Measurements from ENCODE around the gene TNNC2.
"Not testable (repeated sequence)": the region's sequence is repeated elsewhere in the genome, so short reads cannot be mapped to it uniquely, and the experiment has no call there.

Gene TNNC2

DNA sequence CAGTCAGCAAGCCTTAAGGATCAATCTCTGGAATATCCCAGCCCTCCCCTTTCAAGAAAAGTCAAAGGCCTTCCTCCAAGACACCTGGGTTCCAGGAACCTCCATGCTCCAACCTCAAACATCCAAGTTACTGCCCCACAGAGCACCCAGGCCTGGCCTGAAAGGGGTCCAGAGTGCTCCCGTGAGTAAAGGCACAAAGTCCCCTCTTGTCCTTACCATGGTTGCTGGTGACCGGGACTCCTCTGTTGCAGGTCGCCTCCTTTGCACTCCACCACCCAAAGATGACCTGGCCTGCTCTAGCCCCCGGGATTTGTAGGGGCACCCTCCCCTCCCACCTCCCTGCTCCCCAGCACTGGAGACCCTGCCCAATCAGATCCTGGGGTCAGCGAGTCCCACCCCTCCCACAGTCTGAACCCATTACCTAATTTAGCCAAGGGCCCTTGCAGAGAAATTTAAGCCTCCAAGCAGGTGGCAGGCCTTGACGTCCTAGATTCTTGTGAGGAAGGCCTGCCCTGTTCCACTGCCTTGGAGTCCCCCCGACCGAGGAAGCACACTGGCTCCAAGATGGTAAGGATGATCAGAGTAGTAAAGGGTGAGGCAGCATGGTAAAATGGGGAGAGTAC is at the start of gene TNNC2:
TNNC2 (minus strand) TSS at position 283 of the 623 bp plus-strand sequence; CDS start at position 219, 64 bp downstream.
- DNase-seq (ENCODE audit: low spot score) = no peak

DNA sequence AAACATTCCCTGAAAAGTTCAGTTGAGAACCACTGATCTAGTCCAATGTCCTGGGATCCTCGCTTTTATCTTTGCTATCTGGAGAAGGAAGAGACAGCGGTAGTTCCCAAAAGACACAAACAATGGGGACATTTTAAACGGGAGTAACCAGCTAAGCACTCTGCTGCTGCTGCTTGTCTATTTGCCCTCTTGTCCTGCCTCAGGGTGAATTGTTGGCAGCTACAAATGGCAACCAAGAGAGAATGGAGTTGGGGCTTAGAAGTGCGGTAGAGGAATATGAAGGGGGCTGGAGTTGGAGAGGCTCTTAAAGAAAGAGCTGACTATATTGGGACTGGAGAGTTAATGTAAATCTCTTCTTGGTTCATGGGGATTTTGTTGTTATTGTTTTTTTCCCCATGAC is 47.5 kb upstream of the TNNC2 start:
- DNase-seq (ENCODE audit: low spot score) = no peak

DNA sequence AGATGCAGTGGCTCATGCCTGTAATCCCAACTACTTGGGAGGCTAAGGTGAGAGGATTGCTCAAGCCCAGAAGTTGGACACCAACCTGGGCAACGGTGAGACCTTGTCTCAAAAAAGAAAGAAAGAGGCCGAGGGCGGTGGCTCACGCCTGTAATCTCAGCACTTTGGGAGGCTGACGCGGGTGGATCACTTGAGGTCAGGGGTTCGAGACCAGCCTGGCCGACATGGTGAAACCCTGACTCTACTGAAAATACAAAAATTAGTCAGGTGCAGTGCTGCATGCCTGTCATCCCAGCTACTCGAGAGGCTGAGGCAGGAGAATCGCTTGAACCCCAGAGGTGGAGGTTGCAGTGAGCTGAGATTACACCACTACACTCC is 47.0 kb upstream of the TNNC2 start:
- DNase-seq (ENCODE audit: low spot score) = not testable (repeated sequence)

DNA sequence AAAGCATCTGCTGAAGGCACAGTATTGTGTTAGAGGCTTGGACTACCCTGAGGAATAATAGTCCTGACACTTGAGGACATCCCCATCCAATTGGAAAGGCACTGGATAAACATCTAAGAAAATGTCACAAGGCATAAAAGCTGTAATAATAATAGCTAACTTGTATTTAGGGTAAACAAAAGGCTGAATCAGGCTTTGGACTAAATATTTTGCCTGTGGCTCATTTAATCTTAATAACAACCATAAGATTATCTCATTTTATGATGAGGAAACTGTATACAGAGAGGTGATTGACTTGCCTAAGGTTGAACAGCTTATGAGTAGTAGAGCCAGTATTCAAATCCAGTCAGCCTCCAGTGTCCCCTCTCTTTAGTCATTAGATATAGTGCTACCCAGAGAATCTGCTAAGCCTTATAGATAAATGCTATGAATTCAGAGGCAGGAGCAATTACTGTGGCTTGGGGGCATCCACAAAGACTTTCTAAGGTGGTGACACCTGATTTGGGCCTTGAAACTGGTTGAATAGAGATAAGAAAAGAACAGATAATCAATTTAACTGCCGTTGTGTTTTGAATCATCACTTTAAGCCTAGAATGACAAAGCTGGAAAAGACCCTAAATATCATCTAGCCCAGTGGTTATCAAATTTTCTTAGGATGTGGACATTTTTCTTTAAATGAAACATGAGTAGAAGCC is 46.4 kb upstream of the TNNC2 start:
- no peak for DNase-seq (ENCODE audit: low spot score)

DNA sequence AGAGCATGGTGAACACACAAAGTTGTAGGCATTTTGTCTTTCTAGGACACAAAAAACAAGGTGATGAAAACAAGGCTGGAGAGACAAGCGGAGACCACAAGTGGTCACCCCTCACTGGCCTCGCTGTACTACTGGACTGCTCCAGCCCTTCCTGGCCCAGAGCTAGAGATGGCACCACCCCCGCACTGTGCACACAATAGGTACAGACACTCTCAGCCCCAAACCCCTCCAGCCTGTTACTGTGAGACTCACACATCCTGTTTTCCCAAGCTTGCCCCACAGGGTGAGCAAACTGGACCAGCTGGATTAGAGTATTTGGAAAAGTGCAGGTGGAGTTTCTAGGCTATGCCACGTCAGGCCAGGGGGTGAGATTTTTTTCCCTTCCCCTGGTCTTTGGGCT is 45.5 kb upstream of the TNNC2 start:
- no peak for DNase-seq (ENCODE audit: low spot score)

DNA sequence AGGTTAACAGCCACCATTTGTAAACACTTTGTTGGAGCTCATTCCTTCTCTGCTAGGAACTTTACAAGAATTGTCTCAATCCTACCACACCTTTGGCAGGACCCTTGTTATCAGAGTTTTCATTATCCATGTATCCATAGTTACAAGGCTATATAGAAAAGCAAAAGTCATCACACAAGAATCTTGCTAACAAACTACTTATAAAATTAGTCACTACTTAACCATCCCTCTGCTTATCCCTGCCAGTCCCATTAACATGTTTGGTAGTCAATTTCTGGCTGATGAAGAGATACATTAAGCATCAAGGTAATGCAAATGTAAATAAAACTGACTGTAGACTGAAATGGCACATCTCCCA is 40.7 kb upstream of the TNNC2 start:
- DNase-seq (ENCODE audit: low spot score) = no peak

DNA sequence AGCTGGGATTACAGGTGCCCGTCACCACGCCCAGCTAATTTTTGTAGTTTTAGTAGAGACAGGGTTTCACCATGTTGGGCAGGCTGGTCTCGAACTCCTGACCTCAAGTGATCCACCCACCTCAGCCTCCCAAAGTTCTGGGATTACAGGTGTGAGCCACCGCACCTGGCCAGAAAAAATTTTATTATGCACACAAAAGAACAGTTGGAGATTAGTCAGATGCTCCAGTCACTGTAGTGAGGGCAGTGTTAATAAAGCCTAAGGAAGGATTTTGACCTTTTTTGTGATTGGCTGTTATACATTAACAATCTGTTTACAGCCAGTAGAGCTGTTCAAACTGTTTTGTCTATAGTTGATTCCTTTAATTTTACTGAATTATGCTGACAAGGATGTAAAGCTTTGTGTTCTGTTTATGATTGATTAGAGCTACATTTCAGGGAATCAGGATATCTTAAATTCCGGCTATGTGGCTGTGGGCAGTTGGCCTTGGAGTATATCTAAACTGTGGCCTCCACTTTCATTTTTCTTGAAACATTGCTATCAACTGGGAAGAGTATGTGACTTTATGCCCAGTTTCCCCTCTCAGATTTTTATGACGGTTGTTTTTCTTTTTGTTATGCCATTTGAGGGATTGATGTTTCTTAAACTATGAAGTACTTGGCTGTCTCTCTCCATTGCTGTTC is 40.2 kb upstream of the TNNC2 start:
- no peak for DNase-seq (ENCODE audit: low spot score)

DNA sequence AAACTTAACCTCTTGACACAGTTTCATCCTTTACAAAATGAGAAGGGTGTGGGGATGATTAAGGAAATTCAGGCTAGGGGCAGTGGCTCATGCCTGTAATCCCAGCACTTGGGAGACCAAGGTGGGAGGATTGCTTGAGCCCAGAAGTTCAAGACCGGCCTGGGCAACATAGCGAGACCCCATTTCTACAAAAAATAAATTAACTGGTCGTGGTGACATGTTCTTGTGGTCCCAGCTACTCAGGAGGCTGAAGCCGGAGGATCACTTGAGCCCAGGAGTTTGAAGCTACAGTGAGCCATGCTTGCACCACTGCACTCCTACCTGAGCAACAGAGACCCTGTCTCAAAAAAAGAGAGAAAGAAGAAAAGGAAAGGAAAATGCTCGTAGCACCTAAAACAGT is 39.3 kb upstream of the TNNC2 start:
- DNase-seq (ENCODE audit: low spot score) = no peak

DNA sequence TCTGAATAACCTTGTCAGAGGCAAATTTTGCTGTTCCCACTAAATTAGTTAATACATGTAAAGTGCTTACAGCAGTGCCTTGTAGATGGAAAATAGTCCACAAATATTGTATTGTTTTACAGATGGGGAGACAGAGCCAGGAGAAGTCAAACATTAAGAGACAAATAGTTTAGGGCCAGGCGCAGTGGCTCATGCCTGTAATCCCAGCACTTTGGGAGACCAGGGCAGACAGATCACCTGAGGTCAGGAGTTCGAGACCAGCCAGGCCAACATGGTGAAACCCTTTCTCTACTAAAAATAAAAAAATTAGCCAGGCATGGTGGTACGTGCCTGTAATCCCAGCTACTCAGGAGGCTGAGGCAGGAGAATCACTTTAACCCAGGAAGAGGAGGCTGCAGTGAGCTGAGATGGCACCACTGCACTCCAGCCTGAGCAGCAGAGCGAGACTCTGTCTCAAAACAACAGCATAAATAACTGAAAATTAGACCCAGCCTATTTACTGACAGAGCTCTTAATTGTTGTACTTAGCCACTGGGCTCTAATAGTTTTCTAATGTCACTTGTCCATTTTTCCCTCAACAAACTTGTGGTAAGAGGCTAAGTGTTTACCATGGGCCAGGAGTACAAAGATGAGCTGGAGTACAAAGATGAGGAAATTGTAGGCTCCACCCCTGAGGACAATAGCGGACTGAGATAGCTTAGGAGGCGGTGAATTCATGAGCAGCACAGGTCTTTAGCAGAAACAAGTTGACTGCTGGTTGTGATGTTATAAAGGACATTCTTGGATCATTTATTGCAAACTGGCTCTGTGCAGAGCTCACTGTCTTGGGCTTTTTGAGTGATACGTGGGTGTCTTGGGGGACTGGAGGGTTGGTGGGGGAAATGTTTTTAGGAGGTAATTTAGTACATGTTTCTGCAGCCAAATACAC is 36.7 kb upstream of the TNNC2 start:
- DNase-seq (ENCODE audit: low spot score) = no peak

DNA sequence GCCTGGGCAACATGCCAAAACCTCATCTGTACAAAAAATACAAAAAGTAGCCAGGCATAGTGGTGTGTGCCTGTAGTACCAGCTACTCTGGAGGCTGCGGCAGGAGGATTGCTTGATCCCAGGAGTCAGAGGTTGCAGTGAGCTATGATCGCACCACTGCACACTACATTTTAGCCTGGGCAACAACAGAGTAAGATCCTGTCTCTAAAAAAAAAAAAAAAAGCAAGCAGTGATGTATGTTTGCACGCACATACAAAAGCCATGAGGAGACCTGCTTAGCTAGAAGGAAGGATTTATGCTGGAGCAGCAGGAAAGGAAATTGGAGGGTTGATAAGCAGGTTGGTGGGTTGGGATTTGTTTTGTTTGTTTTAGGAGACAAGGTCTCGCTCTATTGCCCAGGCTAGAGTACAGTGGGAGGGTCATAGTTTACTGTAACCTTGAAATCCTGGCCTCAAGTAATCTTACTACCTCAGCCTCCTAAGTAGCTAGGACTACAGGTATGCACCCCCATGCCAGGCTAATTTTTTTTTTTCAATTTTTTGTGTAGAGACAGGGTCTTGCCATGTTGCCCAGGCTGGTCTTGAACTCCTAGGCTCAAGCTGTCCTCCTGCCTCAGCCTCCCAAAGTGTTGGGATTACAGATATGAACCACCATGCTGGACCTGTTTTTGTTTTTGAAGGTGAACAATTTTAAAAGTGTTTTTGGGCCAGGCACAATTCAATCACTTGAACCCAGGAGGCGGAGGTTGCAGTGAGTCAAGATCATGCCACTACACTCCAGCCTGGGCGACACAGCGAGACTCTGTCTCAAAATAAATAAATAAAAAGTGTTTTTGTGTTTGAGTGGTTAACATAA is 34.3 kb upstream of the TNNC2 start:
- DNase-seq (ENCODE audit: low spot score) = no peak

DNA sequence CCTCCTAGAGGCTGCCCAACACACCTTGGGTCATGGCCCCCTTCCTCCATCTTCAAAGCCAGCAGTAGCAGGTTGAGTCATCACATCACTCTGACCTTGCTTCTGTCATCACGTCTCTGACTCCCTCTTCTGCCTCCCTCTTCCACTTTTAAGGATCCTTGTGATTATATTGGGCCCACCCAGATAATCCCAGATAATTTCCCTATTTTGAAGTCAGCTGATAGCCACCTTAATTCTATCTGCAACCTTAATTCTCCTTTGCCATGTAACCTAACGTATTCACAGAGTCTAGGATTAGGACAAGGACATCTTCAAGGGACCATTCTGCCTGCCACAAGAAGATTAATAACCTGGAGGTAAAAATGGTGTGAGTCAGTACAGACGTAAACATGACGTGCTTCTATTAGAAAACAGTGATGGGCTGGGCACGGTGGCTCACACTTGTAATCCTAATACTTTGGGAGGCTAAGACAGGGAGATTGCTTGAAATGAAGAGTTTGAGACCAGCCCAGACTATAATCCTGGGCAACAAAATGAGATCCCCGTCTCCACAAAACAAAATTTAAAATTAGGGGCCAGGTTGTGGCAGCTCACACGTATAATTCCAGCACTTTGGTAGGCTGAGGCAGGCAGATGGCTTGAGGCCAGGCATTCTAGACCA is 33.6 kb upstream of the TNNC2 start:
- no peak for DNase-seq (ENCODE audit: low spot score)

DNA sequence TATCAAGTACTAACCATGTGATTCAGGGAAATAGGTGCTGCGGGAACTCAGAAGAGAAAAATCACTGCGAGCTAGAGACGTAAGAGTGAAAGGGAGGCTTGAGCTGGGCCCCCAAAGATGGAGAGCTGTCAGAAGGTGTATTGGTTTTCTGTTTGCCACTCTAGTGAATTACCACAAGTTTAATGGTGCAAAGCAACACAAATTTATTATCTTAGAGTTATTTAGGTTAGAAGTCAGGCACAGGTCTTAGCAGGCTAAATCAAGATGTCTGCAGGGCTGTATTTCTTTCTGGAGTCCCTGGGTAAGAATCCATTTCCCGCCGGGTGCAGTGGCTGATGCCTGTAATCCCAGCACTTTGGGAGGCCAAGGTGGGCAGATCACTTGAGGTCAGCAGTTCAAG is 32.8 kb upstream of the TNNC2 start:
- DNase-seq (ENCODE audit: low spot score) = no peak

DNA sequence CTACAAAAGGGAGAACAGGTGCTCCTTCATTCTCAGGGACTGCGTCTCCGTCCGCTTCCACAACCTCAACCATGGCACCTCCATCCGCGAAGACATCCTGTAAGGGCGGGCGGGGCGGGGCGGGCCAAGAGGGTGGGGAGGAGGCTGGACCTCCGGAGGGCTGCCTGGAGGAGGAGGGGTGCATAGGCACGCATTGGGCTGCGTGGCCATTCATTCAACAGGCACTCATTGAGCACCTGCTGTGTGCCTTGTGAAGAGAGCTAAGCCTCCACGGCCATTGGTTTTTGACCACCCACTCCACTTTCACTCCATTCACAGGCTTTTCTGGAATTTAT is 30.7 kb upstream of the TNNC2 start:
- no peak for DNase-seq (ENCODE audit: low spot score)

DNA sequence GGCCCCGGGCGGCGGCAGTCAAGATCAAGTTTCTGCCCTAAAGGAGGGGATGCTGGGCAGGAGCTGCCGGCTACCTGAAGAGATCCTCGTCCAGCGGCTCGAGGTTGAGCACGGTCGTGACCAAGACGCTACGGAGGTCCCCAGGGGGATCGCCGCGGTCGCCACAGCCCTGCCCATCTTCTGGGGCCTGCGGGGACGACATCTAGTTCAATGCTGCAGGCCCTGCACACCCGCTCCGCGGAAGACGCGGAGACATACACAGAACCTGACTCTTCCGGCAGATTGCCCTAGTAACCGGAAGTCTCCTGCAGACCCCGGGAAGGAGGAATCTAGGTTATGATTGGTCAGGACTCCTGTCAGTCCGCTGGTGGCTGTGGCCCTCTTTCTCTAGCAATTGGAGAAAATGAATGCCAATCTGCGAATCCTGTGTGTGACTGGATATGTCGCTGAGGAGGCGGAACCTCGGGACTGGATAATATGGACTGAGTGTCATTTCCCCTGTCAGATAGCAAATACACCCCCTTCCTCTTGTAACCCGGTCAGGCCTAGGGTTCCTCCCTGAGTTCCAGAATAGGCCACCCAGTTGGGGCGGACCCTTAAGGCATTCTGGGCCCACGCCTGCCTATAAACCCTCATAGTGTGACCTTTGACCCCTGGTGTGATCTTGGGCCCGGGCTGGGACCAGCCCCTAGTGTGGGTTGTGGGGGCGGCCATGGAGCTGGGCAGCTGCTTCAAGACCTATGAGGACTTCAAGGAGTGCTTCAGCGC is 30.2 kb upstream of the TNNC2 start, which contains the start of the genes ACOT8 and ZSWIM3:
ACOT8 (minus strand) TSS at position 279 of the 768 bp plus-strand sequence; CDS start at position 202, 77 bp downstream.
ZSWIM3 (plus strand) TSS at position 501 of the 768 bp plus-strand sequence; CDS start at position 713, 212 bp downstream.
- peak; percentile 100 for DNase-seq (ENCODE audit: low spot score)

DNA sequence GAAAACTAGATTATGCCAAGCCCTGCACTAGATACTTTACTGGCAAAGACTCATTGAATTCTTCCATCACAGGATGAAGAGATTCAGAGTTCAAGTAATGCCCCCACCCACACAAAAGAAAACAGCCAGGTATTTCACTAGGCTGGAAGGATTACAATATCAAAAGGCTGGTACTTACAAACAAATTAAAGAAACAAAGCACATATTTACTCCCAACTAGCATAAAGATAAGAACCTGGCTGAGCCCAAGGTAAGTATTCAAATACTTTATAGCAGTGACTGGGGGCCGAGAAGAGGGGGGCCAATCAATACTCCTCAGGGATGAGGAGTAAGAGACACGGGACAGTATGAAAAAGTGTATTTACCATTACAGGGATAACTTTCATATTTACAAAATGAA is 26.4 kb upstream of the TNNC2 start:
- no peak for DNase-seq (ENCODE audit: low spot score)

DNA sequence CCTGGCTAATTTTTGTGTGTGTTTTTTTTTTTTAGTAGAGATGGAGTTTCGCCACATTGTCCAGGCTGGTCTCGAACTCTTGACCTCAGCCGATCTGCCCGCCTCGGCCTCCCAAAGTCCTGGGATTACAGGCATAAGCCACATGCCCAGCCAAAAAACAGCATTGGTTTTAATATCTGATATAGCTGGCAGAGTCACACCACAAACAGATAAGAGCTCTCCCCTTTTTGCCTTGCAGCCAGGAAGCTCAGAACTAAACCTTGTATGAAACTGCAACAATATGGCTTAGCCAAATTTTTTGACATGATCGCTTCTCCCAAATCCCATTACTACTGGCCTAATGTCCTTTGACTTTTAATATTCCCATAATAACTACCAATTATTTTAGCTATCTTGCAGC is 25.2 kb upstream of the TNNC2 start:
- no peak for DNase-seq (ENCODE audit: low spot score)

DNA sequence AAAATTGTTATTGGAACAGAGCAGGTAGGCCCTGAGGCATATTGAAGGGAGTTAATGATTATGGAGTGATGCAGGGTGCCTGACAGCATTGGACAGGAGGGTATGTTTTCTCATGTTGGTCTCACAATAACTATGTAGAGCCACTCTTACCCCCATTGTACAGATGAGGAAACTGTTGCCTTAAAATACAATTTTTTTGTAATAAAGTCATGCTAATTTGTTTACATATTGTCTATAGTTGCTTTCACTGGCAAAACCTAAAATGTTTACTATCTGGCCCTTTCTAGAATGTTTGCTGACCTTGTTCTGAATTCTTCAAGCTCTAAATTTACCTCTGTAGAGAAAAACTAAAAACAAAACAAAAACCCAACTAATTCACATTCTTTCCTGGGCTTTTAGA is 24.4 kb upstream of the TNNC2 start:
- no peak for DNase-seq (ENCODE audit: low spot score)

DNA sequence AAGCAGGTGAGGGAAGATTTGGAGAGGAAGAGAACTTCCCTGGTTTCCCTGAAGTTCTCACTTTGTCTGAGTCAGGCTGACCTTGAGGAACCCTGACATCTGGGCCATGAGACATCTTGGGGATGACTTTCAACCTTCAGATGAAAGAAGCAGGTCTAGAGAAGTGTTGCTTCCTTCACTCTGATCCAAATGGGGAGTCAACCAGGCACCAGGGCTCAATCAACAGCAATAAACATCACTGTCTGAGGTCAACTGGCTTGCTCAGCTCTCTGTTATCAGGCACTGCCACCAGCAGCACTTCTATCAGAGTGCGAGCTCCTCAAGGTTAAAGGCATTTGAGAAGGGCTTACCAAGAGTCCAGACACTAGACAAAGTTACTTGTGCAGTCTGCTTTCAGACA is 23.8 kb upstream of the TNNC2 start:
- no peak for DNase-seq (ENCODE audit: low spot score)

DNA sequence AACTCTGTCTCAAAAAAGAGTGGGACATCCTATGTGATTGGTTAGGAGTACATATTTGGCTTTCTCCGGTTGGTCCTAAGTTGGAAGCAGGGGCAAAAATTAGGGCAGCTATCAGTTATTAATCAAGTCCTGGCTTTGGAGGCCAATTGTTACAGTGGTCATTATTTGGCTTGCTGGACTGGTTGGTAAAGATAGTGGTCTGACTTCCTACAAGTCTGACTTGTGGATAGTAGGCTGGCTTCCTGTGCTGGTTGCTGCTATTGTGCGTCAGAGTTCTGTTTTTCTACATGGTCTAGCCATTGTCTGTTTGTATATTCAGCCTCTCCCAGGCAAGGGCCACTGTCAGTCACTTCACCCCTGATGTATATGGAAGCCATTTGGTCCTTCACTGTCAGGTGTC is 23.1 kb upstream of the TNNC2 start:
- DNase-seq (ENCODE audit: low spot score) = no peak

DNA sequence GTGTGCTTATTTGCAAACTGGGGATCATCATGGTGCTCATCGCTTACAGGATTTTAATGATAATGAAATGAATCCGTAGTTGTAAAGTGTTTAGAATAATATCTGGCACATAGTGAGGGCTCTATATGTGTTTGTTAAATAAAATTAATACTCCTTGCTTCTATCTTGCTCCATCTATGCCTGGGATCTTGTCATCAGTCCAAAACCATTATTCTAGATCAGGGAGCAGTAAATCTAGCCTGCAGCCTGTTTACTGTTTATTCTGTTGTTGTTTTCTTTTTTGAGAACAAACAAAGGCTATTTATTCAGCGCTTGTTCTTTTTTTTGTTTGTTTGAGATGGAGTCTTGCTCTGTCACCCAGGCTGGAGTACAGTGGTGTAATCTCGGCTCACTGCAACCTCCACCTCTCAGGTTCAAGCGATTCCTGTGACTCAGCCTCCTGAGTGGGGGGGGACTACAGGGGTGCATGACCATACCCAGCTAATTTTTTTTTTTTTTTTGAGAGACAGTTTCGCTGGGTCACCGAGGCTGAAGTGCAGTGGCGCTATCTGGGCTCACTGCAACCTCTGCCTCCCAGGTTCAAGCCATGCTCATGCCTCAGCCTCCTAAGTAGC is 22.0 kb upstream of the TNNC2 start:
- DNase-seq (ENCODE audit: low spot score) = no peak
